DMS153 treated with DMSO at 0.1 percent for 48 hours (cell line): ENCODE measurements around the gene TAF6.

ENCODE experiments used
- DNase-seq: peaks from one replicate; lab custom pipeline; 2025; ENCODE audit not compliant: unreplicated experiment; lab: John Stamatoyannopoulos, UW

The TAF6 gene

DNA sequence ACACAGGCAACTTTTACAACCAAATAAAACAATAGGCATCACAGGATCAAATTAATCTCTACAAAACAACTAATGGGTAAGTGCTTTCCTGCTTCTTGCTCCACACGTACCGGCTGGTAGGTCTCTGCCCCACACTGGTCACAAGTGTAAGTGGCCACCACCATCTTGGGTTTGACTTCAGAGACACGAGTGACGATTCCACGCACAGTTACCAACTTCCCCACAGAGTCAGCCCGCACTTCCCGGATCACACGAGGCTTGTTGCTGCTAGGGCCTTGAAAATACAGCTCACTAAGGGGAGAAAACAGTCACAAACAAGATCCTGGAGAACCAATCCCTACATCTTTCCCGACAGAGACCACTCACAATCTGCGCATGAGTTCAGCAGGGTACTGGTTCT, 20.2 kb downstream of the TAF6 start:
- no peak for DNase-seq

DNA sequence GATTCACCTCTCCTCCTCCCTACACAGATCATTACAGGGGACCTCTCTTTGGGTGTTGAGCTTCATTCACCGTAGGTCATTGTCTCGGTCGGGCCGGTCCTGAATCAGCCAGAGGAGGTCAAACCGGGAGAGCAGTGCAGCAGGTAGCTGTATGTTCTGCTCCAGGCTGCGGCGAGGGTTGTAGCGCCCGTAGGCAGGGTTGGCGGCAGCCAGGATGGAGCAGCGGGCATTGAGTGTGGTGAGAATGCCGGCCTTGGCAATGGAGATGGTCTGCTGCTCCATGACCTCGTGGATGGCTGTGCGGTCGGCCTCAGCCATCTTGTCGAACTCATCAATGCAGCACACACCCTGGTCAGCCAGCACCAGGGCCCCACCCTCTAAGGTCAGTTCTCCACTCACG, 23.5 kb downstream of the TAF6 start:
- no peak for DNase-seq

DNA sequence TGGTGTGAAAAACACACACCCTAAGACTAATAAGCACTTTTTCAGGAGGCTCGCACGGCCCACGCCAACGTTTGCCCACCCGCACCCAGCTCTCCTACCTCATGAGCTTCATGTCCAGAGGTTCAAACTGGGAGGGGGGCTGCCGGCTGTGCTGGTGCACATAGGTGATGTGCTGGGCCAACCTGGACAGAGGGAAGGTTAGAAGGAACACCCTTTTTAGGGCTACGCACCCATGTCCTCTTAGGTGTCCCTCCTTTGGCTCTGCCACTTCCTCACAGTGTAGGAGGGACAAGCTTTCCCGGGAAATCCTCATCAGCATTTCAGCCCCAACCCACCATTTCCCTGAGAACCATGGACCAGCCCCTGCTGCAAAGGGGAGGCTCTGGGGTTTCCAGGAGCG, 23.9 kb downstream of the TAF6 start:
- no peak for DNase-seq

DNA sequence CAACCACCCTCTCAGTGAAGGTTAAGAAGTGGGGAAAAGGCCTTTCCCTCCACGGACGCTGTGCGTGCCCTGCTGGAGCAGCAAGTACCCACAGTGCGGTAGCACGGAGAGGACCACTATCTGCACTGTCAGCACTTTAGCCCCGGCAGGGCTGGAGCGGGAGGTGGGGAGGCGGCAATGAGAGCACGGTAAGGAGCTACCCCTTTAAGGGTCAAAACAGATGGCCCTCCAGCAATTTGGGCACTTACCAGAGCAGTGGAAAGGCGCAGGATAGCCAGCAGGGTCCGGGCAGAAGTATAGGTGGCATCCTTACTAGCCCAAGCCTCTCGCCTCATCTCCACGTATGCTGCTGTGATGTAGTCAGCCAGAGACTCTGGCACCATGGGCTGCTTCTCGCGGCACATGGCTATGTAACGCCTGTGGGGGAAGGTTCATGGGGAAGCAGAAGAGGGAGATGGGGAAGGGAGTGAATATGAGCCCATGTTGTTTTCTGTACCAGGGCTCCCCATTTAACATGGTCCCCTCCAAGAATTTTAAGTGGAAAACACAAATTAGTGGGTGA, 25.2 kb downstream of the TAF6 start:
- no peak for DNase-seq

DNA sequence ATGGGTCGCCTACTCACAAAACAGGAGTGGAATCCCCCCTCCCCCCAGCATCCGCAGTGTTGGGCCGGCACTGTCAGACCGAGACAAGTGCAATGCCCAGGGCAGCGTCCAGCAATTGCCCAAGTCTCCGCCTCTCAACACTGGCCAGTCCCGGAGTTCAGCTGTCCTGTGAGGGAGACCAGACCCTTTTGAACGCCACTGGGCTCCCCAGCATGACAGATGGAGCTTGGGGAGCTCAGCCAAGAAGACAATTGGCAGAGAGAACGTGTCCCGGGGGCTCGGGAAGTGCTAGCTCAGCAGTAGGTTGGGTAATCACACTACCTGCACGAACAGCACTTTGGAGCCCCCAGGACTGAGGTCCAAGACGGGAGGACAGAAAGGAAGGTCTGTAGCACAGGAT, 25.7 kb downstream of the TAF6 start:
- no peak for DNase-seq

DNA sequence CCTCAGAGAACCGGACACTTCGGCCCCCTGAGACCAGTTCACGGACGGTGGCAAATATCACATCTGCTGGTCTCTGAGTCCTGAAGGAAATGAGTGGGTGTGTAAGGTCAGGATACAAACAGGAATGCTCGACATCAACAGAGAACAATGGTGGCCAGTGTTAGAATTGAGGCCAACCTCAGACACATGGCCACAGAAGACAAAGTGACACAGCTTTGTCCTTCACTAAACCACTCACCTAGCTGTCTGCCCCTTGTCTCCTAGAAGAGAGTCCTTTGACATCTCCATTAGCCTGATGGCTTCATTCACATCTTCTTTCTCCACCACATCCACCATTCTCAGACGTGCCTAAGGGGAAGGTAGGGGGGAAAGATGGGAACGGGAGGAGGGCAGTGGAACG, 26.1 kb downstream of the TAF6 start:
- DNase-seq, result no peak

DNA sequence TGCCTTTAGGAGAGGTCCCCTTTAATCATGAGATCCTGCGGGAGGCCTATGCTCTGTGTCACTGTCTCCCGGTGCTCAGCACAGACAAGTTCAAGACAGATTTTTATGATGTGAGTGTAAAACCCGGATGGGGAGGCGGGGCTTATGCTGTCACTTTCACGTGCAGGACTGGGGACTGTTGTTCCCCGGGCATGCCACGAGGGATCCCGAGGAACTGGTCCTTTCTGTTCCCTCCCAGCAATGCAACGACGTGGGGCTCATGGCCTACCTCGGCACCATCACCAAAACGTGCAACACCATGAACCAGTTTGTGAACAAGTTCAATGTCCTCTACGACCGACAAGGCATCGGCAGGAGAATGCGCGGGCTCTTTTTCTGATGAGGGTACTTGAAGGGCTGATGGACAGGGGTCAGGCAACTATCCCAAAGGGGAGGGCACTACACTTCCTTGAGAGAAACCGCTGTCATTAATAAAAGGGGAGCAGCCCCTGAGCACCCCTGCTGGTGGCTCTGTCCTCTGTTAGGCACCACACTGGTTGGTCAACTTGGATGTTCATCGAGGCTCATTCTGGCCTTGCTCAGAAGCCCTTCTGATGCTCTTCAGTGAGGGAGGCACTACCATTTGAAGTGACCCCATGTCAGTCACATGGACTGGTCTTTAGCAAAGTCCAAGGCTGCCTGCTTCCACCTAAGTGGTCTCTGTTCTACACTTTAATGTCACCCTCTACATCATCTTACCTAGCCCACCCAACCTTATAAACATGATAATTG, 27.6 kb downstream of the TAF6 start:
- DNase-seq, result no peak

DNA sequence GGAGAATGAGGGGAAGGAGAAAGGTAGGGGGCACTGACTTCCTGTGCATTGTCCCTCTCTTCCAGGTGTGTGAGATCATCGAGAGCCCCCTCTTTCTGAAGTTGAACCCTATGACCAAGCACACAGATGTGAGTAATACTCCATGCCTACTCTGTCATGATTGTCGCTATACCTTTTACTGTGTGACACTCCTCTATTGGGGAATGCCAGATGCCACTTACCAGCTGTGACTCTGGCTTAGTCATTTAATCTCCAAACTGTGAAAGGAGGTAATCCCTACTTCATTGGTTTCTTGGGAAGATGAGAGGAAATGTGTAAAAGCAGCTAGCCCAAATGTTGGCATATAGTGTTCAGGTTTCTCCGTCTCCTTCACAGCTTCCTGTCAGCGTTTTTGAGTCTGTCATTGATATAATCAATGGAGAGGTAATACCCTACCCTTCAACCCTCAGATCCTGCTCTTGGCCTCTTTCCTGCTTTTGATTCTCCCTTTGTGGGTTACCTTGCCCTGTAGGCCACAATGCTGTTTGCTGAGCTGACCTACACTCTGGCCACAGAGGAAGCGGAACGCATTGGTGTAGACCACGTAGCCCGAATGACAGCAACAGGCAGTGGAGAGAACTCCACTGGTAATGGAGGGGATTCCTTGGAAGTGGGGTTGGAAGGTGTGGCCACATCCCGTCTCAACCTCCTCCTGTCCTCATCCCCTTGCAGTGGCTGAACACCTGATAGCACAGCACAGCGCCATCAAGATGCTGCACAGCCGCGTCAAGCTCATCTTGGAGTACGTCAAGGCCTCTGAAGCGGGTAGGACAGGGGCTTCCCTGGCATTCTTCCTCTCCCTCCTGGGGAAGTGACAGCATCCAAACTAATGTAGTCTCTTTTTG, 28.4 kb downstream of the TAF6 start:
- DNase-seq, result no peak

DNA sequence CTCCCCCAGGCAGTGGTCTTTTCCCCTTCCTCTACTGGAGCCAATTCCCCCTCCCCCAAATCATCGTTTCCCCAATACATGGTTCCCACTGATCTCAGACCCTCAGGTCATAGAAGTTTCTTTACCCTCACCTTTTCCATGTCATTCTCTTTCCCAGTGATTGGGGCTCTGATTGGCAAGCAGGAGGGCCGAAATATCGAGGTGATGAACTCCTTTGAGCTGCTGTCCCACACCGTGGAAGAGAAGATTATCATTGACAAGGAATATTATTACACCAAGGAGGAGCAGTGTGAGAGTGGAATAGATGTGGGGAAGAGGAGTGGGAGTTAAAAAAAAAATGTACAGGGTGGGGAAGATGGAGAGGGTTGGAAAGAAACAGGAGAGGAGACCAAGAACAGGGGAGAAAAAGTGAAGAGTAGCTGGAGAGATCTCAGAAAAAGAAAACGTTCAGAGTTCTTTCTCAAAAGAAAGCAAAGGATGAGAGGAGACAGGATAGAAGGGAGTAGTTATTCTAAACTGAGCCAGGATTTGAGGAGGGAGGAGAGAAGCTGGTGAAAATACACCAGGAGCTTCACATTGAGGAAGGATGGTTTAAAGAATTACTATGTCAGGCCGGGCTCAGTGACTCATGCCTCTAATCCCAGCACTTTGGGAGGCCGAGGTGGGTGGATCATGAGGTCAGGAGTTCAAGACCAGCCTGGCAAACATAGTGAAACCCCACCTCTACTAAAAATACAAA, 29.5 kb downstream of the TAF6 start:
- no peak for DNase-seq

DNA sequence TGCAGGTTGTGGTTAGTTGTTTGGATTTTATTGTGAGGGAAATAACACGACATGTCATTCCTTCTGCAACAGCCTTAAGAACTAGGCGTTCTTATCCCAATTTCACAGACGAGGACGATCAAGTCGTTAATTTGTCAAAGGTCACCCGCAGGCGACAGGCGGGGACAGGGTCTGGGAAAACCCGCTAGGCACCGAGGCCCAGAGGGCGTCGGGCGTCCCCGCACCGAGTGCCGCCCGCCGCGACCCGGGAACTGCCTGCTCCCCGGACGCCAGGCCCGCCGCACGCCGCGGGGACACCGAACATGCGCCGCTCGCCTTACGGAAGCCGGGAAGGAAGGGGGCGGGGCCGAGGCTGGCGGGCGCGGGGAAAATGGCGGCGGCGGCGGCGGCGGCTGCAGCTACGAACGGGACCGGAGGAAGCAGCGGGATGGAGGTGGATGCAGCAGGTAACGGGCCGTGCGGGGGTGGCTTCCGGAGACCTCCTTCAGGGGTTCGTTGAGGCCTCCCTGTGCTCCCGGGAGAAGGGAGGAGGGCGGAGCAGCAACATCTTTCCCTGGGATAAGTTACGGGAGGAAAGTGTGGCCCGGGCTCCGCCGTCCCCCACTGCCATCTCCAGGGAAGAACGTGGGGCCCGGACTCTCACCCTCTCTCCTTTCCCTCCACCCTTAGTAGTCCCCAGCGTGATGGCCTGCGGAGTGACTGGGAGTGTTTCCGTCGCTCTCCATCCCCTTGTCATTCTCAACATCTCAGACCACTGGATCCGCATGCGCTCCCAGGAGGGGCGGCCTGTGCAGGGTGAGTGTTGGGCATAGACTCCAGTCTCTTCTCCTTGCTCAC, 30.3 kb downstream of the TAF6 start, which contains the start of gene COPS6:
COPS6 (plus strand) TSS at position 349 of the 837 bp plus-strand sequence; CDS start at position 371, 22 bp downstream.
- DNase-seq, result peak; percentile 50

DNA sequence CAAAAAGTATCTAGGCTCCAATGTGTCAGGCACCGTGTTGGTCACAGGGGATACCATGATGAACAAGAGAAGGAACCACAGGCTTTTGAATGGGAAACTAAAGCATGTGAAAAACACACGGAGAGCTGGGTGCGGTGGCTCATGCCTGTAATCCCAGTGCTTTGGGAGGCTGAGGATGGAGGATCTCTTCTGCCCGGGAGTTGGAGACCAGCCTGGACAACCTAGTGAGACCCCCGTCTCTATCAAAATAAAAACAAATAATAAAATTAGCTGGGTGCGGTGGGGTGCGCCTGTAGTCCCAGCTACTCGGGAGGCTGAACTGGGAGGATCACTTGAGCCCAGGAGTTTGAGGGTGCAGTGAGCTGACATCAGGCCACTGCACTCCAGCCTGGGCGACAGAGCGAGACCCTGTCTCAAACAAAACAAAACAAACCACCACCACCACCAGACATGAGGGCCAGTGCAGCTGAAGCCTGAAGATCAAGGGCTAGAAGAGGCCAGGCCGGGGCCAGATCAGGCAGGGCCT, 31.0 kb downstream of the TAF6 start:
- no peak for DNase-seq

DNA sequence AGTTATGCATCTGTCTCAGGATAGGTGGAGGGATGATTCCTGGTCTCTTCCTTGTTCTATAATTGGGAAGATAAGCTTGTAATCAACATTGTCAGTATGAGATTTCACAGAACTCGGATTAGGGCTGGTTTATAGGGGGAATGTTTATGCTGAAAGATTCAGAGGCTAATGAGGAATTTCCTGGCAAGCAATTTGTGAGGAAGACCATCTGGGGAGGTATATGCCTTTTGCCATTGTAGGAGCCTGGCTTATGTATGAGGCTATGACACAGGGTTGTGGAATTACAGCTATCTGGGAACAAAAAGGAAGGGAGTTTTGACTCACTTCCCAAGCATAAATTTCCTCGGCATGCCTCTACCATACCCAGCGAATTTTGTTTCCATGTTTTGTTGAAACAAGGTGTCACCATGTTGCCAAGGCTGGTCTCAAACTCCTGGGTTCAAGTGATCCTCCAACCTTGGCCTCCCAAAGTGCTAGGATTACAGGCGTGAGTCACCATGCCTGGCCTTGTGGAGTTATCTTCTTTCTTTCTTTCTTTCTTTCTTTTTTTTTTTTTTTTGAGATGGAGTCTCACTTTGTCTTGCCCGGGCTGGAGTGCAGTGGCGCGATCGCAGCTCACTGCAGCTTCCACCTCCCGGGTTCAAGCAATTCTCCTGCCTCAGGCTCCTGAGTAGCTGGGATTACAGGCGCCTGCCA, 32.0 kb downstream of the TAF6 start:
- DNase-seq, result no peak

DNA sequence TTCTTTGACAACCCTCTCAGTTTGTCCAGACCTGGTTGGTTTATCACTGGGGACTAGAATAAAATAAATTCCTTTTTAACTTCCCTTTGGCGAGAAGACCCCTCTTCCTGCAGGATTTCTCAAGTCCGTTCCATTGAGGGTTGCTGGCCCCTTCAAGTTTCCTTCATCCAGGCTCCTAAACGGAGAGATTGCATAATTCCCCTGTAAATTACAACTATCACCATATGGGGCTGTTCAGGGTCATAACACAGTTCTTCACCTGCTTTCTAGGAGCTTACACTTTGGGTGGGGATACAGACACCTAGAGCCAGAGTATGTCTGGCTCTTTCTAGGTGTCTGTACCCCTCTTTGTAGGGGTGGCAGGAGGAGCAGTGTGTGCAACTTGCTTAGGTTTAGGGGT, 33.6 kb downstream of the TAF6 start:
- no peak for DNase-seq

DNA sequence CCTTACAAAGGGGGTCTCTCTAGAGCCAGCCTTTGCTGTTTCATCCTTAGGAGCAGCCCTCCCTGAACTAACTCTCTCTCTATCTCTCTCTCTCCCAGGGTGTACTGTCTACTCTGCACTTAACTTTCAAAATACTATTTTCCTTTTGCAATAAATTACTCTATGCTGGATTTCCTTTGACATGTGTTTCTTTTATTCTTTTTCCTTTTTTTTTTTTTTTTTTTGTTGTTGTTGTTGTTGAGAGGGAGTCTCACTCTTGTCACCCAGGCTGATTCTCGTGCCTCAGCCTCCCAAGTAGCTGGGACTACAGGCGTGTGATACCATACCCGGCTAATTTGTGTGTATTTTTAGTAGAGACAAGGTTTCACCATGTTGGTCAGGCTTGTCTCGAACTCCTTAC, 36.2 kb downstream of the TAF6 start:
- no peak for DNase-seq

DNA sequence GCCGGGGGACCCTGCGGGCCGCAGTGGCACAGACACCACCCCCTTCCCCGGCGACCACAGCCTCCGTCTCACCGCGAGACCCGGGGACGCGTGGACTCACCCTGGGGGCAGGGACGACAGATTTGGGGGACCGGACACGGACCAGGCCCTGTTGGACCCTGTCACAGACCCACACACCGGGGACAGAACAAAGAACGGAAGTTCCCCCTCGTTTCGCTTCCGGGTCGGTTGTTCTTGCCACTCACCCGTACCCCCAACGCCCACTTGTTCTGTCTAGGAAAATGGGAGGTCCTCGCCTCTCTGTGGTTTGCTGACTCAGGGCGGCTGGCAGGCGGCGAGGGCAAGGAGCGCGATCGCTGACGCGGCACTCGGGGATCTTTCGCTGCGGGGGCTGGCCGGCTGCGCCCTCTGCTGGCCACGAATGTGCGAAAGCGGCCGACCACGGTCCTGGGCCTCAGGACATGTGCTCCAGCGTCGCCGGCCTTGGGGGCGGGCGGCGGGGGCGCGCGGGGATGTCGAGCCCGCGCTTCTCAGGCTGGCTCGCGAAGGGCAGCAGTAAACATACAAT, 37.5 kb downstream of the TAF6 start, which contains the start of gene ZNF3:
ZNF3 (minus strand) TSS at position 189 of the 568 bp plus-strand sequence. CDS start 4,366 bp downstream, outside the sequence.
- peak; percentile 96 for DNase-seq

DNA sequence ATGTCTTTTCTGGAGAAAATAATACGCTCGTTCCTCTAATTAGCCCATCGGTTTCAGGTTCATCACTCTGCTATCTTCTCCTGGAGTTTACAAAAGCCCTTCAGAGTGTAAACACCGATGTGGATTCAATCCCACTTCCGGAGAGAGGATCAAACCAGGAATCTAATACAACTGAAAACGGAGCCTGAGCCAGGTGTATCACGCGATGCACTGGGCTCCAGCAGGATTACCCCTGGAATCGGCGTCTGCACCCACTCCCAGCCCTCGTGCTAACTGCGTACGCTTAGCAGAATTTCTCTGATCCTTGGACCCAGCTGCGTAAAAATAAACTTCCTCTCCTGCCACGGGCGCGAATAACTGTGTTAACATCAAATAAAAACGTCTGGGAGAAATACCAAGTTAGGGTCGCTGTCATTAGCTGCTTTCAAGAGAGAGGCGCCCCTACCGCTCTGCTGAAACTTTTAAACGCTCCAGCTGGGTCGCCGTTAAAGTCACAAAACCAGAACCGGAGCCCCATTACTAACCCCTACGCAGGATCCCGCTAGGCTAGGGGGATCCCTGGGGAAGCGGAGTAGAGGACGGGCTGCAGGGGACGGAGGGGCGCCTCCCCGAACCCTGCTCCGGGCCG, 38.1 kb downstream of the TAF6 start:
- DNase-seq, result peak; percentile 8

DNA sequence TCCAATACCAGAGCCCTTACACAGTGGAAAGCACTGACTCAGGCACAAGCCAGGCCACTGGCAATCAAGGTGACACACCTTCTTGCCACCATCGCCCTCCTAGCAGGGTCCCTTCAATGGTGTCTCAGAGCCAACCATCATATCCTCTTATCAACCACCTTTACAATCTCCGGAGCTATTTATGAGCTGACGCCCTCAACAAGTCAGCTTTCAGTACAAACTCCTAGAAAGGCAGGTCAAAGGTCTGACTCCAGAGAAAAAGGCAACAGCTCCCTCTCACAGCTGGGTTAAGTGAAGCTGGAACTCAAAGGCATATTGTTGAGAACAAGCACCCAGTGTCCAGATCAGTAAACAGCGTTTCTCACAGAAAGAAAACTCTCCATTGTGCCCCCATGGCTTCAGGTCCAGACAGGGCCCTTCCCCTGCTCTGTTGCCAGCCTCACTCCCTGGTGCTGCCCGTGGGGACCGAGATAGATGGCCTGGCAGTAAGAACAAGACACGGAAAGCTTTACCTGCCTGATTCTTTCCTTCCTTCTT, 40.1 kb downstream of the TAF6 start:
- no peak for DNase-seq

DNA sequence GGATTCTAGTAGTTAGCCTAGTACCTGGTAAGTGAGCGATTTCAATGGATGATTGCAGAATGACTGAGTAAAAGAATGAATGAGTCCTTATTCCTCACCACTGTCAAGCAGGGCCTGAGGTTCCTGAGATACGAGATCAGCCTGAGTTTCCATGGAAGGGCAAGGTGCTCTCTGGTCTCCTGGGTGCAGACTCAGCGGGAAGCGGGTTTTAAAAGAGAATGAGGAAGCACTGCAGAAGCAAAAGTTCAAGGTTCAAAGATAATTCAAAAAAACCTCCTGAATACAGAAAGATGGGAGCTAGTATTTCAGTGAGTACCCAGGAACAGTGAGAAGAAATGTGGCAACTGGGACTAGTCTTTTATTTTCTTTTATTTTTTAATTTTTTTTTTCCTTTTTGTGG, 42.0 kb downstream of the TAF6 start:
- DNase-seq, result no peak
